Neural cell (in vitro differentiated cells): ENCODE data around the gene SEC14L1. TPM values are rescaled to one million over a fixed set of nuclear protein-coding genes. Genes with fewer than 3 reads are reported as not detected.
"Not testable (repeated sequence)": the region's sequence is repeated elsewhere in the genome, so short reads cannot be mapped to it uniquely, and the experiment has no call there.

Experiments used
- H2AFZ ChIP-seq: fragments of 200-600, 300-800 bp; sonication (generic), shearing (Covaris generic); 2 replicates; pipeline ENCODE4 v1.6.0; 2014; ENCODE audit warnings: low read depth, mild to moderate bottlenecking, antibody characterized with exemption, low read length, moderate library complexity
- H3F3A ChIP-seq: fragments of 200-600 bp; shearing (Covaris generic); 2 replicates; pipeline ENCODE4 v1.6.1; 2016; ENCODE audit warnings: mild to moderate bottlenecking, moderate library complexity, mixed read lengths, antibody characterized with exemption, low read length; ENCODE audit not compliant: insufficient read depth, poor library complexity, severe bottlenecking
- H3K27ac ChIP-seq: fragments of 200-600, 300-800 bp; sonication (generic), shearing (Covaris generic); 2 replicates; pipeline ENCODE4 v1.5.1; 2014; ENCODE audit warnings: mild to moderate bottlenecking, low read length, moderate library complexity
- H3K27me3 ChIP-seq: fragments of 300-800, 200-600 bp; sonication (generic), shearing (Covaris generic); 2 replicates; pipeline ENCODE4 v1.6.0; 2014; ENCODE audit warnings: mild to moderate bottlenecking, low read depth, low read length, moderate library complexity; ENCODE audit not compliant: insufficient read depth
- H3K36me3 ChIP-seq: fragments of 300-800, 200-600 bp; sonication (generic), shearing (Covaris generic); 2 replicates; pipeline ENCODE4 v1.5.1; 2014; ENCODE audit warnings: mild to moderate bottlenecking, antibody characterized with exemption, low read length, moderate library complexity; ENCODE audit not compliant: insufficient read depth
- H3K4me2 ChIP-seq: fragments of 300-800, 200-600 bp; sonication (generic), shearing (Covaris generic); 2 replicates; pipeline ENCODE4 v1.6.0; 2014; ENCODE audit warnings: mild to moderate bottlenecking, low read length
- H3K4me3 ChIP-seq: fragments of 300-800, 200-600 bp; sonication (generic), shearing (Covaris generic); 2 replicates; pipeline ENCODE4 v1.5.1; 2014; ENCODE audit warnings: mild to moderate bottlenecking, low read length, moderate library complexity
- H3K79me2 ChIP-seq: fragments of 200-600 bp; shearing (Covaris generic); replicated peaks from 2 replicates; pipeline ENCODE4 v1.6.0; 2014; ENCODE audit warnings: mild to moderate bottlenecking, low read length, moderate library complexity; ENCODE audit not compliant: insufficient read depth
- H3K9ac ChIP-seq: fragments of 300-800, 200-600 bp; sonication (generic), shearing (Covaris generic); 2 replicates; pipeline ENCODE4 v1.6.1; 2016; ENCODE audit warnings: mild to moderate bottlenecking, low read length, mixed read lengths
- H3K9me2 ChIP-seq: fragments of 200-600 bp; shearing (Covaris generic); 2 replicates; pipeline ENCODE4 v1.6.1; 2016; ENCODE audit warnings: mild to moderate bottlenecking, low read length, mixed read lengths; ENCODE audit not compliant: insufficient read depth
- H3K9me3 ChIP-seq: fragments of 200-600, 300-800 bp; sonication (generic), shearing (Covaris generic); 2 replicates; pipeline ENCODE4 v1.6.1; 2016; ENCODE audit warnings: mild to moderate bottlenecking, mixed run types, low read length, moderate library complexity, mixed read lengths
- H4K20me1 ChIP-seq: fragments of 200-600 bp; shearing (Covaris generic); 2 replicates; pipeline ENCODE4 v1.6.1; 2016; ENCODE audit warnings: mild to moderate bottlenecking, mixed run types; ENCODE audit not compliant: insufficient read depth
- EP300 ChIP-seq: fragments of 450-650 bp; conservative IDR thresholded peaks from 2 replicates; pipeline ENCODE4 v1.6.1; 2014; ENCODE audit warnings: antibody characterized with exemption, mild to moderate bottlenecking, moderate library complexity; ENCODE audit not compliant: poor library complexity, severe bottlenecking
- EZH2 ChIP-seq: fragments of 200-600, 300-800 bp; shearing (Covaris generic), sonication (generic); IDR thresholded peaks from 2 replicates; pipeline ENCODE4 v1.6.1; 2014; ENCODE audit warnings: antibody characterized with exemption, low read length, borderline replicate concordance, mild to moderate bottlenecking; ENCODE audit not compliant: insufficient read depth, poor library complexity, severe bottlenecking
- MXI1 ChIP-seq: fragments of 450-650 bp; conservative IDR thresholded peaks from 2 replicates; pipeline ENCODE4 v1.6.1; 2014; ENCODE audit warnings: antibody characterized with exemption, mild to moderate bottlenecking; ENCODE audit not compliant: poor library complexity, severe bottlenecking
- POLR2AphosphoS5 ChIP-seq: IDR thresholded peaks from 2 replicates; pipeline ENCODE4 v1.6.1; 2012
- RAD21 ChIP-seq: fragments of 450-650 bp; conservative IDR thresholded peaks from 2 replicates; pipeline ENCODE4 v1.6.1; 2014; ENCODE audit warnings: antibody characterized with exemption, mild to moderate bottlenecking, moderate library complexity
- SMC3 ChIP-seq: fragments of 450-650 bp; conservative IDR thresholded peaks from 2 replicates; pipeline ENCODE4 v1.6.1; 2014; ENCODE audit warnings: antibody characterized with exemption, mild to moderate bottlenecking, moderate library complexity; ENCODE audit not compliant: poor library complexity
- TAF1 ChIP-seq: IDR thresholded peaks from 2 replicates; pipeline ENCODE4 v1.6.1; 2012; ENCODE audit warnings: low read depth
- polyA plus RNA-seq: library from polyadenylated mRNA; depleted of rRNA; stranded (reverse); fragments of >200 nt; gene quantifications from 2 replicates; pipeline ENCODE4 v1.2.3, GENCODE V29; 2014
- TF ChIP-seq, protein P1 (sequence below): fragments of 450-650 bp; IDR thresholded peaks from 2 replicates; pipeline ENCODE4 v1.5.1; 2014; ENCODE audit warnings: antibody characterized with exemption, mild to moderate bottlenecking, moderate library complexity; ENCODE audit not compliant: poor library complexity, severe bottlenecking
- TF ChIP-seq, protein P2 (sequence below): IDR thresholded peaks from 2 replicates; pipeline ENCODE4 v1.6.1; 2012; ENCODE audit warnings: borderline replicate concordance

Gene SEC14L1
- polyA plus RNA-seq, 1 donor from 2014 or later, result 40.4 TPM

DNA sequence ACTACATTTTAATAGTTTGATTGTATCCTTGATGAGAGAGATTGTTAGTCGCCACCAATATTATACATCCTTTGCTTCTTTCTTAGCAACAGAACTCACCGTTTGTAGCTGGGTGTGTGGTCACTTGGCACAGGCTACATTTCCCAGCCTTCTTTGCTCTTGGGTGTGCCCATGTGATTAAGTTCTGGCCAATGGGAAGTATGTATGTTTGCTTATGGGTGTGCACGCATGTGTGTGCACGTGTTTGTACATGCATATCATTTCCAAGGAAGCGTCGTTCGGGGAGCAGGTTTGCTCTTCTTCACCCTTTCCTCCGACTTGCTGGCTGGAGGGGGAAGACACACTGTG, 4.4 kb upstream of the SEC14L1 start:
- no peak for TF ChIP-seq SMC3
- TF ChIP-seq, protein P1, sequence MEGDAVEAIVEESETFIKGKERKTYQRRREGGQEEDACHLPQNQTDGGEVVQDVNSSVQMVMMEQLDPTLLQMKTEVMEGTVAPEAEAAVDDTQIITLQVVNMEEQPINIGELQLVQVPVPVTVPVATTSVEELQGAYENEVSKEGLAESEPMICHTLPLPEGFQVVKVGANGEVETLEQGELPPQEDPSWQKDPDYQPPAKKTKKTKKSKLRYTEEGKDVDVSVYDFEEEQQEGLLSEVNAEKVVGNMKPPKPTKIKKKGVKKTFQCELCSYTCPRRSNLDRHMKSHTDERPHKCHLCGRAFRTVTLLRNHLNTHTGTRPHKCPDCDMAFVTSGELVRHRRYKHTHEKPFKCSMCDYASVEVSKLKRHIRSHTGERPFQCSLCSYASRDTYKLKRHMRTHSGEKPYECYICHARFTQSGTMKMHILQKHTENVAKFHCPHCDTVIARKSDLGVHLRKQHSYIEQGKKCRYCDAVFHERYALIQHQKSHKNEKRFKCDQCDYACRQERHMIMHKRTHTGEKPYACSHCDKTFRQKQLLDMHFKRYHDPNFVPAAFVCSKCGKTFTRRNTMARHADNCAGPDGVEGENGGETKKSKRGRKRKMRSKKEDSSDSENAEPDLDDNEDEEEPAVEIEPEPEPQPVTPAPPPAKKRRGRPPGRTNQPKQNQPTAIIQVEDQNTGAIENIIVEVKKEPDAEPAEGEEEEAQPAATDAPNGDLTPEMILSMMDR, result no peak
- no peak for TF ChIP-seq POLR2AphosphoS5
- no peak for TF ChIP-seq EZH2
- no peak for TF ChIP-seq TAF1
- TF ChIP-seq EP300, result no peak
- no peak for TF ChIP-seq RAD21
- no peak for TF ChIP-seq MXI1
- TF ChIP-seq, protein P2, sequence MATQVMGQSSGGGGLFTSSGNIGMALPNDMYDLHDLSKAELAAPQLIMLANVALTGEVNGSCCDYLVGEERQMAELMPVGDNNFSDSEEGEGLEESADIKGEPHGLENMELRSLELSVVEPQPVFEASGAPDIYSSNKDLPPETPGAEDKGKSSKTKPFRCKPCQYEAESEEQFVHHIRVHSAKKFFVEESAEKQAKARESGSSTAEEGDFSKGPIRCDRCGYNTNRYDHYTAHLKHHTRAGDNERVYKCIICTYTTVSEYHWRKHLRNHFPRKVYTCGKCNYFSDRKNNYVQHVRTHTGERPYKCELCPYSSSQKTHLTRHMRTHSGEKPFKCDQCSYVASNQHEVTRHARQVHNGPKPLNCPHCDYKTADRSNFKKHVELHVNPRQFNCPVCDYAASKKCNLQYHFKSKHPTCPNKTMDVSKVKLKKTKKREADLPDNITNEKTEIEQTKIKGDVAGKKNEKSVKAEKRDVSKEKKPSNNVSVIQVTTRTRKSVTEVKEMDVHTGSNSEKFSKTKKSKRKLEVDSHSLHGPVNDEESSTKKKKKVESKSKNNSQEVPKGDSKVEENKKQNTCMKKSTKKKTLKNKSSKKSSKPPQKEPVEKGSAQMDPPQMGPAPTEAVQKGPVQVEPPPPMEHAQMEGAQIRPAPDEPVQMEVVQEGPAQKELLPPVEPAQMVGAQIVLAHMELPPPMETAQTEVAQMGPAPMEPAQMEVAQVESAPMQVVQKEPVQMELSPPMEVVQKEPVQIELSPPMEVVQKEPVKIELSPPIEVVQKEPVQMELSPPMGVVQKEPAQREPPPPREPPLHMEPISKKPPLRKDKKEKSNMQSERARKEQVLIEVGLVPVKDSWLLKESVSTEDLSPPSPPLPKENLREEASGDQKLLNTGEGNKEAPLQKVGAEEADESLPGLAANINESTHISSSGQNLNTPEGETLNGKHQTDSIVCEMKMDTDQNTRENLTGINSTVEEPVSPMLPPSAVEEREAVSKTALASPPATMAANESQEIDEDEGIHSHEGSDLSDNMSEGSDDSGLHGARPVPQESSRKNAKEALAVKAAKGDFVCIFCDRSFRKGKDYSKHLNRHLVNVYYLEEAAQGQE, result no peak
- Histone ChIP-seq H2AFZ (no peak overlapping the region), H3K9me3 (no peaks in the 10 kb centered on the region), H3F3A (no peaks in the 10 kb centered on the region), H3K27me3 (no peaks in the 10 kb centered on the region), H3K79me2 (peaks cover 1% of the 10 kb centered on the region), H3K9me2 (no peaks in the 10 kb centered on the region), H3K9ac (no peak overlapping the region), H3K4me3 (no peak overlapping the region), H3K27ac (no peak overlapping the region), H3K4me2 (no peak overlapping the region), H3K36me3 (no peaks in the 10 kb centered on the region), H4K20me1 (no peaks in the 10 kb centered on the region)

DNA sequence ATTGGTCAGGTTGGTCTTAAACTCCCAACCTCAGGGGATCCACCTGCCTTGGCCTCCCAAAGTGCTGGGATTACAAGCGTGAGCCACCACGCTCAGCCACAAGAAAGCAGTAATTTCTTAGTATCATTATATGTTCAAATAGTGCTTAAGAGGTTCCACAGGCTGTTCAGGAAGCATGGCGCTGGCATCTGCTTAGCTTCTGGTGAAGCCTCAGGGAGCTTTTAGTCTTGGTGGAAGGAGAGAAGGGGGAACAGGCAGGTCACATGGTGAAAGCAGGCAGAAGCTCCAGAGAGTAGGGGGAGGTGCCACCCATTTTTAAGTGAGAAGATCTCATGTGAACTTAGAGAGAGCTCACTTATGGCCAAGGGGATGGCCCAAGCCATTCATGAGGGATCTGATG, 3.7 kb upstream of the SEC14L1 start:
- Histone ChIP-seq H2AFZ (no peak overlapping the region), H3K79me2 (peaks cover 8% of the 10 kb centered on the region), H3K36me3 (no peaks in the 10 kb centered on the region), H3K9me2 (no peaks in the 10 kb centered on the region), H3K4me3 (no peak overlapping the region), H3K9ac (no peak overlapping the region), H3F3A (no peaks in the 10 kb centered on the region), H3K27ac (no peak overlapping the region), H4K20me1 (no peaks in the 10 kb centered on the region), H3K9me3 (no peaks in the 10 kb centered on the region), H3K27me3 (no peaks in the 10 kb centered on the region), H3K4me2 (no peak overlapping the region)
- no peak for TF ChIP-seq EP300
- no peak for TF ChIP-seq SMC3
- TF ChIP-seq EZH2, result no peak
- TF ChIP-seq POLR2AphosphoS5, result no peak
- TF ChIP-seq RAD21, result no peak

DNA sequence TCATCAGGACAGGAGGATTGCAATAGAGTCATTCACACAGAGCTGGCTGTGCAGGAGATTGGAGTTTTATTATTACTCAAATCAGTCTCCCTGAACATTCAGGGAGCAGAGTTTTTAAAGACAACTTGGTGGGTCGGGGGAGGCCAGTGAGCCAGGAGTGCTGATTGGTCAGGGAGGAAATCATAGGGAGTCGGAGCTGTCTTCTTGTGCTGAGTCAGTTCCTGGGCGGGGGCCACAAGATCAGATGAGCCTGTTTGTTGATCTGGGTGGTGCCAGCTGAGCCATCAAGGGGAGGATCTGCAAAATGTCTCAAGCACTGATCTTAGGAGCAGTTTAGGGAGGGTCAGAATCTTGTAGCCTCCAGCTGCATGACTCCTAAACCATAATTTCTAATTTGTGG, 2.9 kb upstream of the SEC14L1 start:
- H3K27me3 ChIP-seq, H3K27ac ChIP-seq, H2AFZ ChIP-seq, H3K9me3 ChIP-seq, H3K9me2 ChIP-seq, H3K9ac ChIP-seq, H3F3A ChIP-seq, H3K36me3 ChIP-seq, H3K4me3 ChIP-seq, H4K20me1 ChIP-seq, H3K4me2 ChIP-seq: not testable (repeated sequence)
- peaks cover 16% of the 10 kb centered on the region for H3K79me2 ChIP-seq
